BLaER1 treated with 17β-estradiol and CSF1 and Interleukin-3, amounts not matched to agents 10 nM and 100 nM (cell line): ENCODE data around the gene VPS4A.

Experiments used
- H3K27ac ChIP-seq, 11 experiments: shearing (Covaris generic); formaldehyde crosslinking; 2 replicates each; pipeline ENCODE4 v1.8.1; 2022
- H3K27me3 ChIP-seq, 11 experiments: shearing (Covaris generic); formaldehyde crosslinking; 2 replicates each; pipeline ENCODE4 v1.8.1; 2022
- H3K36me3 ChIP-seq, 11 experiments: shearing (Covaris generic); formaldehyde crosslinking; 2 replicates each; pipeline ENCODE4 v1.8.1; 2022
- H3K4me1 ChIP-seq, 10 experiments: shearing (Covaris generic); formaldehyde crosslinking; 2 replicates each; pipeline ENCODE4 v1.8.1; 2022
- H3K4me2 ChIP-seq, 11 experiments: shearing (Covaris generic); formaldehyde crosslinking; 2 replicates each; pipeline ENCODE4 v1.8.1; 2022
- H3K4me3 ChIP-seq, 10 experiments: shearing (Covaris generic); formaldehyde crosslinking; 2 replicates each; pipeline ENCODE4 v1.8.1; 2022
- H3K9ac ChIP-seq, 11 experiments: shearing (Covaris generic); formaldehyde crosslinking; 2 replicates each; pipeline ENCODE4 v1.8.1; 2022
- H3K9me3 ChIP-seq, 11 experiments: shearing (Covaris generic); formaldehyde crosslinking; replicated peaks in 1 of 11; 2 replicates each; pipeline ENCODE4 v1.8.1; 2022
- H4K20me1 ChIP-seq, 11 experiments: shearing (Covaris generic); formaldehyde crosslinking; 2 replicates each; pipeline ENCODE4 v1.8.1; 2022
- Cebpa-rat ChIP-seq, 11 experiments: shearing (Covaris generic); IDR thresholded peaks; 2 replicates each; pipeline ENCODE4 v1.8.1; 2022

Gene VPS4A

GRCh38 chr16:69301187-69301586, 10.0 kb upstream of the VPS4A start:
- peaks cover 0 to 9% (median 6%) of the 10 kb centered on the region in 10 experiments; a peak in 11 of 20 replicates for H3K4me1 ChIP-seq
- H3K27me3 ChIP-seq = no peaks in the 10 kb centered on the region
- no peak for TF ChIP-seq Cebpa-rat (IDR thresholded peaks at IDR 0.05)
- no peak overlapping the region for H3K27ac ChIP-seq
- no peak overlapping the region for H3K9ac ChIP-seq
- H3K36me3 ChIP-seq = peaks cover 28 to 69% (median 43%) of the 10 kb centered on the region in 11 experiments
- no peaks in the 10 kb centered on the region for H4K20me1 ChIP-seq
- H3K4me3 ChIP-seq = no peak overlapping the region
- H3K4me2 ChIP-seq = no peak overlapping the region
- no peaks in the 10 kb centered on the region for H3K9me3 ChIP-seq

GRCh38 chr16:69301861-69302260, 9.3 kb upstream of the VPS4A start:
- peak overlapping the region in 2 of 11 experiments; percentile 1 to 4; a peak in 1 of 22 replicates for H3K4me2 ChIP-seq
- no peak for TF ChIP-seq Cebpa-rat (IDR thresholded peaks at IDR 0.05)
- peaks cover 28 to 64% (median 41%) of the 10 kb centered on the region in 11 experiments for H3K36me3 ChIP-seq

GRCh38 chr16:69302301-69302700, 8.8 kb upstream of the VPS4A start:
- no peak overlapping the region for H3K4me3 ChIP-seq
- H4K20me1 ChIP-seq = no peaks in the 10 kb centered on the region
- H3K4me2 ChIP-seq = peak overlapping the region in 2 of 11 experiments; percentile 1 to 4; a peak in 1 of 22 replicates
- peaks cover 0 to 9% (median 6%) of the 10 kb centered on the region in 10 experiments; a peak in 11 of 20 replicates for H3K4me1 ChIP-seq
- H3K27ac ChIP-seq = no peak overlapping the region
- no peak overlapping the region for H3K9ac ChIP-seq
- TF ChIP-seq Cebpa-rat (IDR thresholded peaks at IDR 0.05) = no peak
- H3K27me3 ChIP-seq = no peaks in the 10 kb centered on the region
- H3K36me3 ChIP-seq = peaks cover 24 to 63% (median 40%) of the 10 kb centered on the region in 11 experiments
- H3K9me3 ChIP-seq = no peaks in the 10 kb centered on the region

More at GRCh38 chr16:69301861-69302260, 9.3 kb upstream of the VPS4A start:
- H3K27ac ChIP-seq = no peak overlapping the region
- H3K4me3 ChIP-seq = no peak overlapping the region
- peaks cover 0 to 9% (median 6%) of the 10 kb centered on the region in 10 experiments; a peak in 11 of 20 replicates for H3K4me1 ChIP-seq
- no peaks in the 10 kb centered on the region for H4K20me1 ChIP-seq
- H3K9me3 ChIP-seq = no peaks in the 10 kb centered on the region
- no peaks in the 10 kb centered on the region for H3K27me3 ChIP-seq
- H3K9ac ChIP-seq = no peak overlapping the region

- Histone ChIP-seq H3K27me3 (no peaks in the 10 kb centered on the region), H3K4me3 (no peak overlapping the region), H3K9me3 (no peaks in the 10 kb centered on the region), H3K36me3 (peaks cover 0 to 31% (median 20%) of the 10 kb centered on the region in 11 experiments; a peak in 19 of 22 replicates), H3K4me1 (peaks cover 0 to 14% (median 7%) of the 10 kb centered on the region in 10 experiments; a peak in 15 of 20 replicates), H3K27ac (no peak overlapping the region), H3K9ac (no peak overlapping the region), H3K4me2 (no peak overlapping the region), H4K20me1 (no peaks in the 10 kb centered on the region)
- TF ChIP-seq Cebpa-rat (IDR thresholded peaks at IDR 0.05) = no peak
These were observed 5.1 kb upstream of the VPS4A start for GRCh38 chr16:69306031-69306430.

- H3K4me3 ChIP-seq = no peak overlapping the region
- no peaks in the 10 kb centered on the region for H3K9me3 ChIP-seq
- no peak for TF ChIP-seq Cebpa-rat (IDR thresholded peaks at IDR 0.05)
- no peak overlapping the region for H3K27ac ChIP-seq
- peaks cover under 1 to 9% (median 7%) of the 10 kb centered on the region in 11 experiments; a peak in 20 of 22 replicates for H4K20me1 ChIP-seq
- peaks cover under 1 to 12% (median 8%) of the 10 kb centered on the region in 10 experiments; a peak in 18 of 20 replicates for H3K4me1 ChIP-seq
- H3K36me3 ChIP-seq = peaks cover 0 to 21% (median 9%) of the 10 kb centered on the region in 11 experiments; a peak in 12 of 22 replicates
- no peak overlapping the region for H3K4me2 ChIP-seq
- no peak overlapping the region for H3K9ac ChIP-seq
- H3K27me3 ChIP-seq = no peaks in the 10 kb centered on the region
These were observed 4.1 kb upstream of the VPS4A start for GRCh38 chr16:69307091-69307490.

GRCh38 chr16:69307856-69308255, 3.3 kb upstream of the VPS4A start:
- Histone ChIP-seq H3K4me1 (peaks cover 8 to 17% (median 14%) of the 10 kb centered on the region in 10 experiments), H3K36me3 (peaks cover 0 to 26% (median 9%) of the 10 kb centered on the region in 11 experiments; a peak in 17 of 22 replicates), H3K9me3 (no peaks in the 10 kb centered on the region), H3K4me2 (no peak overlapping the region), H4K20me1 (peaks cover 7 to 17% (median 15%) of the 10 kb centered on the region in 11 experiments; a peak in 20 of 22 replicates), H3K9ac (no peak overlapping the region), H3K27me3 (no peaks in the 10 kb centered on the region), H3K27ac (no peak overlapping the region), H3K4me3 (no peak overlapping the region)
- TF ChIP-seq Cebpa-rat (IDR thresholded peaks at IDR 0.05) = no peak

- H3K4me3 ChIP-seq = no peak overlapping the region
- TF ChIP-seq Cebpa-rat (IDR thresholded peaks at IDR 0.05) = no peak
- peaks cover 15 to 28% (median 21%) of the 10 kb centered on the region in 10 experiments for H3K4me1 ChIP-seq
- H3K27ac ChIP-seq = no peak overlapping the region
- H3K9ac ChIP-seq = no peak overlapping the region
- H3K9me3 ChIP-seq = no peaks in the 10 kb centered on the region
- no peak overlapping the region for H3K4me2 ChIP-seq
- H3K27me3 ChIP-seq = no peaks in the 10 kb centered on the region
- peaks cover 22 to 31% (median 29%) of the 10 kb centered on the region in 11 experiments; a peak in 21 of 22 replicates for H4K20me1 ChIP-seq
- peaks cover 12 to 29% (median 22%) of the 10 kb centered on the region in 11 experiments for H3K36me3 ChIP-seq
These were observed 1.8 kb upstream of the VPS4A start for GRCh38 chr16:69309316-69309715.

- Histone ChIP-seq H3K4me3 (peak overlapping the region; percentile 77 to 100 (median 95)), H3K36me3 (peaks cover 35 to 44% (median 41%) of the 10 kb centered on the region in 11 experiments), H3K4me1 (peaks cover 15 to 28% (median 21%) of the 10 kb centered on the region in 10 experiments), H3K9ac (peak overlapping the region; percentile 90 to 100 (median 98)), H3K4me2 (peak overlapping the region; percentile 77 to 97 (median 89)), H3K27ac (peak overlapping the region; percentile 85 to 98 (median 94)), H4K20me1 (peaks cover 47 to 56% (median 54%) of the 10 kb centered on the region in 11 experiments; a peak in 21 of 22 replicates), H3K9me3 (no peaks in the 10 kb centered on the region), H3K27me3 (no peaks in the 10 kb centered on the region)
- no peak for TF ChIP-seq Cebpa-rat (IDR thresholded peaks at IDR 0.05)
These were observed 610 bp downstream of the VPS4A start for GRCh38 chr16:69311533-69312387.

- H3K4me3 ChIP-seq = no peak overlapping the region; a peak in 1 of 20 replicates
- no peak for TF ChIP-seq Cebpa-rat (IDR thresholded peaks at IDR 0.05)
- H3K27me3 ChIP-seq = no peaks in the 10 kb centered on the region
- peaks cover 15 to 28% (median 21%) of the 10 kb centered on the region in 10 experiments for H3K4me1 ChIP-seq
- no peak overlapping the region for H3K27ac ChIP-seq
- peak overlapping the region; percentile 77 to 97 (median 89); a peak in 11 of 22 replicates for H3K4me2 ChIP-seq
- H3K9me3 ChIP-seq = no peaks in the 10 kb centered on the region
- H4K20me1 ChIP-seq = peaks cover 50 to 73% (median 68%) of the 10 kb centered on the region in 11 experiments; a peak in 21 of 22 replicates
- peak overlapping the region in 6 of 11 experiments; percentile 20 to 99 (median 96); a peak in 6 of 22 replicates for H3K9ac ChIP-seq
- peaks cover 50 to 61% (median 58%) of the 10 kb centered on the region in 11 experiments for H3K36me3 ChIP-seq
These were observed 2.3 kb downstream of the VPS4A start for GRCh38 chr16:69313469-69313868.
